IMR-90 (cell line): ENCODE data around the gene BCAS2. TPM values are rescaled to one million over a fixed set of nuclear protein-coding genes. Genes with fewer than 3 reads are reported as not detected.

ENCODE experiments used
- ATAC-seq: fragments of 200-7000 bp; cut with Tn5 transposase; 2 replicates; pipeline ENCODE4 v1.9.1; 2020; ENCODE audit warnings: low read depth, mild to moderate bottlenecking, moderate library complexity
- BruUV-seq: library from RNA; stranded (reverse); fragments of 400-500 nt; replicated peaks from 2 replicates; lab custom pipeline; 2021; lab: Mats Ljungman, UMichigan
- CTCF ChIA-PET: fragments of 300-600 bp; formaldehyde crosslinking; extraction: SDS; loops from one replicate; lab custom pipeline; 2021; ENCODE audit warnings: antibody characterized with exemption; lab: Yijun Ruan, JAX
- POLR2A ChIA-PET: fragments of 300-600 bp; sonication (Branson Sonifier 250); formaldehyde crosslinking; loops from one replicate; lab custom pipeline; 2022; ENCODE audit warnings: antibody characterized with exemption; ENCODE audit not compliant: unreplicated experiment; lab: Charles Lee
- DNase-seq: peaks from one replicate; pipeline ENCODE4 v3.0.0; 2013
- H2AFZ ChIP-seq: replicated peaks from 2 replicates; pipeline ENCODE3; 2013; ENCODE audit warnings: low read length, mild to moderate bottlenecking; ENCODE audit not compliant: poor library complexity
- H2AK5ac ChIP-seq: 2 replicates; pipeline ENCODE4 v1.6.1; 2013; ENCODE audit warnings: low read depth, low read length, inconsistent platforms
- H2AK9ac ChIP-seq: replicated peaks from 2 replicates; pipeline ENCODE3; 2013; ENCODE audit warnings: mild to moderate bottlenecking, low read depth, low read length, moderate library complexity; ENCODE audit not compliant: poor library complexity
- H2BK120ac ChIP-seq: 2 replicates; pipeline ENCODE4 v1.6.1; 2013; ENCODE audit warnings: low read depth, low read length, inconsistent platforms
- H2BK15ac ChIP-seq: 3 replicates; pipeline ENCODE4 v1.6.1; 2013; ENCODE audit warnings: low read depth, low read length, inconsistent platforms
- H2BK20ac ChIP-seq: 2 replicates; pipeline ENCODE4 v1.6.1; 2013; ENCODE audit warnings: low read depth, mild to moderate bottlenecking, inconsistent platforms, low read length, moderate library complexity
- H2BK5ac ChIP-seq: 2 replicates; pipeline ENCODE4 v1.6.1; 2013; ENCODE audit warnings: mild to moderate bottlenecking, low read depth, low read length, inconsistent platforms; ENCODE audit not compliant: poor library complexity, severe bottlenecking
- H3K14ac ChIP-seq: replicated peaks from 2 replicates; pipeline ENCODE4 v1.6.1; 2013; ENCODE audit warnings: low read depth, low read length, inconsistent platforms
- H3K18ac ChIP-seq: 2 replicates; pipeline ENCODE4 v1.6.1; 2013; ENCODE audit warnings: low read depth, low read length, control low read depth
- H3K23ac ChIP-seq: 2 replicates; pipeline ENCODE4 v1.6.1; 2013; ENCODE audit warnings: low read depth, low read length, inconsistent platforms
- H3K27ac ChIP-seq: 2 replicates; pipeline ENCODE4 v1.5.1; 2013; ENCODE audit warnings: mild to moderate bottlenecking, control low read depth, low read length; ENCODE audit not compliant: insufficient read depth
- H3K27me3 ChIP-seq: 2 replicates; pipeline ENCODE4 v1.6.1; 2013; ENCODE audit warnings: low read length; ENCODE audit not compliant: control insufficient read depth, insufficient read depth
- H3K36me3 ChIP-seq: 2 replicates; pipeline ENCODE4 v1.6.1; 2013; ENCODE audit warnings: low read length, mixed read lengths; ENCODE audit not compliant: control insufficient read depth, insufficient read depth
- H3K4ac ChIP-seq: 2 replicates; pipeline ENCODE4 v1.6.1; 2013; ENCODE audit warnings: low read depth, low read length, inconsistent platforms
- H3K4me1 ChIP-seq: 2 replicates; pipeline ENCODE4 v1.6.1; 2013; ENCODE audit warnings: low read length, mixed read lengths; ENCODE audit not compliant: control insufficient read depth, insufficient read depth
- H3K4me2 ChIP-seq: 2 replicates; pipeline ENCODE4 v1.6.1; 2013; ENCODE audit warnings: low read depth, mild to moderate bottlenecking, control low read depth, low read length, moderate library complexity
- H3K4me3 ChIP-seq: 2 replicates; pipeline ENCODE4 v1.5.1; 2013; ENCODE audit warnings: low read depth, mild to moderate bottlenecking, control low read depth, low read length, moderate library complexity; ENCODE audit not compliant: insufficient read depth
- H3K56ac ChIP-seq: 2 replicates; pipeline ENCODE4 v1.6.1; 2013; ENCODE audit warnings: low read length, inconsistent platforms; ENCODE audit not compliant: insufficient read depth; ENCODE audit errors: extremely low read depth
- H3K79me1 ChIP-seq, 2 experiments: 2 replicates each; pipeline ENCODE4 v1.6.1; 2013; ENCODE audit warnings: low read length in 2 of 2, inconsistent platforms in 1 of 2, low read depth in 1 of 2
- H3K9ac ChIP-seq: 2 replicates; pipeline ENCODE4 v1.6.1; 2013; ENCODE audit warnings: low read depth, low read length, control low read depth
- H3K9me1 ChIP-seq: 2 replicates; pipeline ENCODE4 v1.6.1; 2013; ENCODE audit warnings: low read length, inconsistent platforms; ENCODE audit not compliant: insufficient read depth
- H3K9me3 ChIP-seq: 2 replicates; pipeline ENCODE4 v1.6.1; 2013; ENCODE audit warnings: low read length; ENCODE audit not compliant: control insufficient read depth, insufficient read depth
- H4K20me1 ChIP-seq: 2 replicates; pipeline ENCODE4 v1.6.1; 2013; ENCODE audit warnings: low read length, inconsistent platforms; ENCODE audit not compliant: insufficient read depth
- H4K5ac ChIP-seq: 2 replicates; pipeline ENCODE4 v1.6.1; 2013; ENCODE audit warnings: mild to moderate bottlenecking, low read depth, low read length, control low read depth
- H4K8ac ChIP-seq, 2 experiments: 2 replicates each; pipeline ENCODE4 v1.6.1; 2013; ENCODE audit warnings: low read depth in 2 of 2, low read length in 2 of 2, control low read depth in 1 of 2, inconsistent platforms in 1 of 2
- H4K91ac ChIP-seq: 2 replicates; pipeline ENCODE4 v1.6.1; 2013; ENCODE audit warnings: low read depth, low read length, inconsistent platforms; ENCODE audit not compliant: insufficient read depth
- BHLHE40 ChIP-seq: fragments of 150-350 bp; IDR thresholded peaks from 2 replicates; pipeline ENCODE4 v1.6.1; 2016; ENCODE audit warnings: mild to moderate bottlenecking, low read depth, low read length
- CEBPB ChIP-seq: IDR thresholded peaks from 2 replicates; pipeline ENCODE4 v1.6.1; 2012; ENCODE audit warnings: low read depth, low read length, improper control_type of control experiment
- CHD1 ChIP-seq: IDR thresholded peaks from 2 replicates; pipeline ENCODE4 v1.6.1; 2012; ENCODE audit warnings: low read depth, low read length, improper control_type of control experiment
- CTCF ChIP-seq: conservative IDR thresholded peaks from 2 replicates; pipeline ENCODE4 v1.5.1; 2012; ENCODE audit warnings: mild to moderate bottlenecking, low read depth, low read length, improper control_type of control experiment
- ELK1 ChIP-seq: fragments of 150-350 bp; IDR thresholded peaks from 2 replicates; pipeline ENCODE4 v1.6.1; 2016; ENCODE audit warnings: low read depth, mild to moderate bottlenecking, low read length, moderate library complexity, borderline replicate concordance
- FOS ChIP-seq: fragments of 150-350 bp; IDR thresholded peaks from 2 replicates; pipeline ENCODE4 v1.6.1; 2016; ENCODE audit warnings: low read depth, low read length
- MAFK ChIP-seq: IDR thresholded peaks from 2 replicates; pipeline ENCODE4 v1.6.1; 2012; ENCODE audit warnings: low read depth, low read length, improper control_type of control experiment
- MAZ ChIP-seq: IDR thresholded peaks from 2 replicates; pipeline ENCODE4 v1.6.1; 2012; ENCODE audit warnings: low read depth, mild to moderate bottlenecking, low read length, improper control_type of control experiment, moderate library complexity, borderline replicate concordance
- MXI1 ChIP-seq: IDR thresholded peaks from 2 replicates; pipeline ENCODE4 v1.6.1; 2012; ENCODE audit warnings: low read depth, mild to moderate bottlenecking, low read length, moderate library complexity, borderline replicate concordance
- NFE2L2 ChIP-seq: fragments of 150-350 bp; IDR thresholded peaks from 2 replicates; pipeline ENCODE4 v1.6.1; 2016; ENCODE audit warnings: low read depth, mild to moderate bottlenecking, low read length
- POLR2A ChIP-seq: IDR thresholded peaks from 2 replicates; pipeline ENCODE4 v1.6.1; 2012; ENCODE audit warnings: mild to moderate bottlenecking, low read depth, low read length
- RAD21 ChIP-seq: IDR thresholded peaks from 2 replicates; pipeline ENCODE4 v1.6.1; 2012; ENCODE audit warnings: low read length, improper control_type of control experiment
- RCOR1 ChIP-seq: IDR thresholded peaks from 2 replicates; pipeline ENCODE4 v1.6.1; 2012; ENCODE audit warnings: mild to moderate bottlenecking, low read length, improper control_type of control experiment; ENCODE audit not compliant: insufficient replicate concordance
- RFX5 ChIP-seq: IDR thresholded peaks from 2 replicates; pipeline ENCODE4 v1.8.0; 2012; ENCODE audit warnings: low read depth, mild to moderate bottlenecking, low read length, moderate library complexity
- SMC3 ChIP-seq: fragments of 150-350 bp; IDR thresholded peaks from 2 replicates; pipeline ENCODE4 v1.6.1; 2016; ENCODE audit warnings: low read depth, mild to moderate bottlenecking, antibody characterized with exemption, low read length, moderate library complexity
- USF2 ChIP-seq: fragments of 150-350 bp; IDR thresholded peaks from 2 replicates; pipeline ENCODE4 v1.6.1; 2017; ENCODE audit warnings: mild to moderate bottlenecking, antibody characterized with exemption, low read length, low read depth
- WGBS, 2 experiments: methylation state at CpG; one replicate each; pipeline versions ENCODE4 v1.1.5 to v1.1.7; 2013; ENCODE audit warnings: missing lambda C conversion rate in 2 of 2; ENCODE audit not compliant: insufficient read length in 1 of 2; ENCODE audit errors: extremely low coverage in 2 of 2; 5-methylcytosine and 5-hydroxymethylcytosine counted together
- dilution Hi-C: fragments of 300-500 bp; cut with HindIII; formaldehyde crosslinking; loops from one replicate; pipeline ENCODE4 v1.14.3; 2018; ENCODE audit warnings: low sequenced_read_pairs; ENCODE audit not compliant: unreplicated experiment
- in situ Hi-C: fragments of 300-500 bp; cut with MboI; formaldehyde crosslinking; loops from 3 replicates; pipeline ENCODE4 v1.14.3; 2019; ENCODE audit warnings: low sequenced_read_pairs, inconsistent platforms, mixed read lengths
- intact Hi-C: fragments of 100-400 bp; cut with micrococcal nuclease; formaldehyde crosslinking; loops from 2 replicates; pipeline ENCODE4 v1.10.0; 2022
- polyA plus RNA-seq, 3 experiments: library from polyadenylated mRNA; depleted of rRNA; stranded (reverse); fragments of >200 nt; gene quantifications; 2 replicates each; pipeline ENCODE4 v1.2.3, GENCODE V29; 2012; ENCODE audit warnings: low replicate concordance in 1 of 3
- total RNA-seq: library from RNA; depleted of rRNA; stranded (reverse); fragments of >200 nt; gene quantifications from 2 replicates; pipeline ENCODE4 v1.2.3, GENCODE V29; 2012

Gene BCAS2
- total and polyA plus RNA-seq, 2 of the 4 experiments (the other 2 are of a cell fraction): 15.4 to 23.1 TPM

DNA sequence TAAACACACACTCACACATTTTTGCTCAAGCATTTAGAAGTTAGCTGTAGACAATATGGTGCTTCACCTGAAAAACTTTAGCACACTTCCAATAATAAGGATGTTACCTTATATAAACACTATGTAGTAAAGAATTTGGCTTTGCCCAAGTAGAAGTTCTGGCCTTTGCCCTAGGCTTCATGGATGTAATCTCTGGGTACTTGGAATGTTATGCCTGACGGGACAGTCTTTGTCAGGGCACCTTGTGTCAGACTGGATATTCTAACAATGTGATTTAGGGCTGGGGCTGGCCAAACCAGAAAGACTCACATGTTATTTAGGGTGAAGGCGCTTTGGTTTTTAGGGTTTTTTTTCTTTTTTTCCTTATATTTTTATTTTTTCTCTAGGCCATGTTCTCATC lies 35.6 kb downstream of the BCAS2 start:
- Histone ChIP-seq H3K9me1 (no peaks in the 10 kb centered on the region), H3K27ac (no peak overlapping the region), H3K79me1 (no peaks in the 10 kb centered on the region), H3K9me3 (no peaks in the 10 kb centered on the region), H3K18ac (no peak overlapping the region), H2AFZ (no peak overlapping the region), H3K4me3 (no peak overlapping the region), H2AK5ac (no peak overlapping the region), H2BK5ac (no peak overlapping the region), H3K4me2 (no peak overlapping the region), H3K14ac (no peak overlapping the region), H3K9ac (no peak overlapping the region), H4K20me1 (no peaks in the 10 kb centered on the region), H3K23ac (no peak overlapping the region), H2BK20ac (no peak overlapping the region), H4K5ac (no peak overlapping the region), H3K56ac (no peak overlapping the region), H2BK15ac (no peak overlapping the region), H3K4ac (no peak overlapping the region), H4K91ac (no peak overlapping the region), H2BK120ac (no peak overlapping the region), H3K4me1 (no peaks in the 10 kb centered on the region), H3K36me3 (no peaks in the 10 kb centered on the region), H4K8ac (no peak overlapping the region), H3K27me3 (no peaks in the 10 kb centered on the region), H2AK9ac (no peak overlapping the region)
- ChIA-PET POLR2A (interaction anchor here (0.6 kb wide), 1 partner anchor 156 kb away, joined by 3 read pairs; no protein-coding TSS in a partner anchor), CTCF (interaction anchor here (0.5 to 0.6 kb wide), 2 partner anchors 133 to 214 kb away, joined by 3 to 4 read pairs; no protein-coding TSS in a partner anchor)
- DNase-seq: no peak
- no peak for ATAC-seq
- TF ChIP-seq FOS: no peak
- TF ChIP-seq CEBPB: no peak
- no peak for TF ChIP-seq NFE2L2
- TF ChIP-seq USF2: no peak
- no peak for TF ChIP-seq CTCF
- no peak for TF ChIP-seq POLR2A
- TF ChIP-seq RAD21: no peak
- TF ChIP-seq MXI1: no peak
- TF ChIP-seq BHLHE40: no peak
- TF ChIP-seq SMC3: no peak
- TF ChIP-seq RCOR1: no peak
- no peak for TF ChIP-seq MAFK
- TF ChIP-seq RFX5: no peak
- no peak for TF ChIP-seq CHD1
- no peak for TF ChIP-seq MAZ
- no peak for TF ChIP-seq ELK1
- intact Hi-C loops (no loop called here), dilution Hi-C loops (no loop called here), in situ Hi-C loops (no loop called here)
- WGBS, 2 experiments: no CpG with 5 or more reads among the region's 2 CpGs
- BruUV-seq: no TSS peak
